ENCODE results near the gene PPP3R1.

PPP3R1 gene

DNA sequence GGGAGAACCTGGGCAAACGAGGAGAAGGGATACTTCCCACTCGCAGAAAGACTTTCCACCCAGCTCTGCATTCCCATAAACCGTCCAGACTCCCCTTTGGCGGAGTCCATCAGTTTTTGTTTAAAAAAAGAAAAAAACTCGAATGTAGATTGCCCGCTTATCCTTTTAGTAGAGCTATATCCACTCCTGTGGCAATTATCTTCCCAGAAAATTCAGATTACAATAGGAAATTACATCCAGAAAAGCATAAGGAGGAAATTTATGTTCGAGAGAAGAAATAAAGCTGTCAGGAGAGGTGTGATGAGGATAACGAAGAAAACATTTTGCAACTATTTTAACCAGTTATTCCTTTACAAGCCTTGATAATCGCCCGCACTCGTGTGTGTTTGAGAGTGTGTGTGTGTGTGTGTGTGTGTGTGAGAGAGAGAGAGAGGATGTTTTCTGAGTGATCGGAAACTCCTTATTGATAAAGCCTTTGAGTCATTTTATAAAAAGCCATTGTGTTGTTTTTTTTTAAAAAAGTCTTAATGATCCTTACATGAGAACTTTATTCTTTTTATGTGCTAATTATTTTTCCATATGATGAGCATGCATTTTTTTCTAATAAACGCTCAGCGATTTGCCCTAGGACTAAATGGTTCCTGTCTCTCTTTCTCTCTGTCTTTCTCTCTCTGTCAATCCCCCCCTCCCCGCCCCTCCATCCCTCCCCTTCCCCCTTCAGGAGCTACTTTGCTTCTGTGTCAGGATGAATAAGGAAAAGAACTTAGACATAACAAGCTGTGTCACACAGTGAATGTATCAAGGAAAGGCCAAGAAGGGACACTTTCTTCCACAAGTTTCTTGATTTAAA lies 1.1 kb upstream of the PPP3R1 start:
- DNase-seq = peak; percentile 59

GRCh38 chr2:68251855-68252399 lies 405 bp downstream of the PPP3R1 start:
- no peak for DNase-seq

- peak; percentile 69 for DNase-seq
Measured at GRCh38 chr2:68251187-68251854, 1.0 kb downstream of the PPP3R1 start.

DNA sequence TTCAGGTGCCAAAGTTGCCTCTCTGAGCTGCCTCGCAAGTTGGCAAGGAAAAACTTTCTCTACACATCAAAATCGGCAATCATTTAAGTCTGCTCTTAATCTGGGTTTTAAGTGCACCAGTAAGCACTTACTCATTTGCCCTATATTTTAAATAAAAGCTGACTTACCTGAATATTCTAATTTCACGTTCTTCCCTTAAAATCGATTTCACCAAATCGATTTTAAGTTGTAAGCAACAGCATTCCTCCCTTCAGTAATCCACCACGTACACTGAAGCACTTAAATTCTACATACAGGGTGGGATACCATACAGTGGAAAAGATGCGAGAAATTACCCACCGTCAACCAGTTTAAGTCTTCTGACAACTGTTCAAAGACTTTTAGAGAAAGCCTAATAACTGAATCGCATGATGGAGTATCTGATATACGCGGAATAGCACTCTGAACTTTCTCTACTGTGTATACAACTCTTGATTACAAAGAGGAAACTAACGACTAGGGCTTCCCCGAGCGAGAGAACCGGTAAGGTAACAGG lies 1.6 kb downstream of the PPP3R1 start:
- no peak for DNase-seq

GRCh38 chr2:68250196-68250595 lies 2.1 kb downstream of the PPP3R1 start:
- peak; percentile 8 for DNase-seq

- DNase-seq = no peak
Measured at GRCh38 chr2:68248806-68249205, 3.5 kb downstream of the PPP3R1 start.

DNA sequence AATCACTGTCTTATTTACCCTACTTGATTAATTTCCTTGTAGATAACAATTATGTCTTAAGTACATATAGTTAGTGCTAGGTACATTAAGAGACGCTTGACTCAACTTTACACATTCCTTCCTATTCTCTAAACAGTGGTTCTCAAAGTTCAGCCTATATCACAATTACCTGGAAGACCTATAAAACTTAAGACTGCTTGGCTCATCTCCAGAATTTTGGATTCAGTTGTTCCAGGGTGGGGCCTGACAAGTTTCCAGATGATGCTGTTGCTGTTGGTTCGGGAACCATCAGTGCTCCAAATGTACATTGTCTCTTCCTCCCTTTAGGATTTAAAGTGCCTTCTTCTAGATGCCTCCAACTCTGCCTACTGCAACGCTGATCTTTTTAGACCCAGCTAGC lies 4.0 kb downstream of the PPP3R1 start:
- DNase-seq = no peak

DNA sequence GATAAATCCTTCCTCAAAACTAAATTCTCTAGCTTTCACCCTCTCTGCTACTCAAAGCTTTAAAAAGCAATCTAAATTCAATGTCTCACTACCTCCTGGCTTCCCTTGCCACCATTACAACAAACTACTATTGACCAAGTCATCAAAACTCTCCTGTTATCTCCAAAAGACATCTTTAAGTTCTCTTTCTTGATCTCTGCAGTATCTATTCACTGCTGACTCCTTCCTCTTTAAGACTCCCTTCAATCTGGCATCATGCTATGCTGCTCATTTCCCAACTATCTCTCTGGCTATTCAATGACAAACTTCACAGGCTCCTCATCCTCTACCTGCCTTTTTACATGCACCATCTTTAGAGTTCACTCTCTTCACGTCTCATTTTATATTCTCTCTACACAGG lies 5.9 kb downstream of the PPP3R1 start:
- no peak for DNase-seq

DNA sequence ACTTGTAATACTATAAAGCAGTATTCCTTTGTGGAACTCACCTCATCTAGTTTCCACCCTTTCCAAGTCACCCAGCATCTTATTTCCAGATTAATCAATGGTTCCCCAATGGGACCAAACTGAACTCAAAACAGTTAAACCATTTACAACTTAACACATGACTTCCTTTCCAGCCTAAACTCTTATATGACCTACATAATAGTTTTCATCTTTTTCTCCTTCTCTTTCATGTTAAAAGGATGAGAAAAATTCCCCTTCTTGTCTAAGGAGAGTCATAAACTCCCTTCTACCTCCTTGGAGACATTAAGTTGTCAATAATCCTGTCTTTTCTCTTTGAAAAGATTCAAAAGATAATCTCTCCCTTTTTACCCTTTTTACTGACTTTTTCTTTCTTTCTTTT lies 6.7 kb downstream of the PPP3R1 start:
- DNase-seq = no peak

- no peak for DNase-seq
Measured at GRCh38 chr2:68245066-68245465, 7.3 kb downstream of the PPP3R1 start.

DNA sequence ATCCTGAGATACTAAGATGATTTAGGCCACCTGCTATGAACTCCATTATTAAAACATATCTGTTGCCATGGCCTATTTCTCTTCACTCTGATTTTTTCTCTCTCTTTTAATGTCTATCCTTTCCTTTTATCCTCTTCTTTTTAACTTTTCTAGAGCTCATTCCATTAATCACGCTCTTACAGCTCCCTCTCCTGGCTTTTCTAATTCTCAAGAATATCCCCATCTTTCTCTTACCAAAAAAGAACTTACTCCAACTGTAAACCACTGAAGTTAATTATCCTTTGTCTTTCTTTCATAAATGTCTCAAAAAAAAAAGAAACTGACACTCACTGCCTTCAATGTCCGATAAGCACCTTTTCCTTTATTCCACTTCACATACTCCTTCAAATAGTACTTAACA lies 7.9 kb downstream of the PPP3R1 start:
- no peak for DNase-seq

- DNase-seq = no peak
Measured at GRCh38 chr2:68241732-68242131, 10.6 kb downstream of the PPP3R1 start.

DNA sequence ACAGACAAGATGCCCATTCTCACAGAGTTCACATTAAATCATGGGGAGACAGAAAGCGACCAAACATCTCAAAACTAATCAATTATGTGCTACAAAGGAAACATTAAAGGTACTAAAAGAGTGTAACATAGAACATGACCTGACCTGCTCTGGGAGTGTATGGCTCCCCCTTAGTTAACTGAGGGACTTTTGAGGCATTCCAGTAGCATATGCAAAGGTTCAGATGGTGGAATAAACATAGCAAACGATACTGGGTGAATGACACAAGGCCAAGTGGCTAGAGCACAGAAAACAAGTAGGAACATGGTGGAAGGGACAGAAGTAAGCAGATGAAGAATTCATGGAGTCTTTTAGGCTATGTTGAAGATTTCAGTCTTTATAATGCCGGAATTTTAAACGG lies 11.9 kb downstream of the PPP3R1 start:
- no peak for DNase-seq

GRCh38 chr2:68238955-68239822 lies 13.1 kb downstream of the PPP3R1 start:
- DNase-seq = no peak

DNA sequence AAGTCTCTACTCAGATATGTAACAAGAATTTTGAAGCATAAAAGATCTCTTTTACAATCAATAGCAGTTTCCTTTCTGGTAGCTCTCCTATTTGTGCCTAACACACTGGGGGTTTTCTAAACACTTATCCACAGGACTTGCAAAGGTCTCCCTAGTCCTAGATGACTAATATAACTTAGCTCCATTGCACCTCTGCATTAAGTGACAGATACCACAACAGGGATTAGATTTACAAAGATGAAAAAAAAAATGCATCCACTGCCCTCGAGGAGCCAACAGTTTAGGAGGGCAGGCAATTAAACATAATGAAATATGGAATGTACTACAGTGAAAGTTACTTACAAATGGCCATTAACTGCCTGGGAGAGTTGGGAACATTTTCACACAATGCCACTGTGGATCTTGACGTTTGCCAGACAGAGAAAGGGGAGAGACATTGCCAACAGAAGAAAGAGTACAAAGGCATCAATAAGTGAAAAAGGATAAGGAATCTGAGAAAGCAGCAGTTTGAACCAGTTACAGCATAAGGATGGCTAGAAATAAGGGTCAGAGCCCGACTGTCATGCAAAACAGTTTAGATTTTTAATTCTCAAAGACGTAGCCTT lies 14.3 kb downstream of the PPP3R1 start:
- DNase-seq = no peak

GRCh38 chr2:68237404-68237803 lies 14.9 kb downstream of the PPP3R1 start:
- no peak for DNase-seq

- no peak for DNase-seq
Measured at GRCh38 chr2:68236876-68237275, 15.5 kb downstream of the PPP3R1 start.

DNA sequence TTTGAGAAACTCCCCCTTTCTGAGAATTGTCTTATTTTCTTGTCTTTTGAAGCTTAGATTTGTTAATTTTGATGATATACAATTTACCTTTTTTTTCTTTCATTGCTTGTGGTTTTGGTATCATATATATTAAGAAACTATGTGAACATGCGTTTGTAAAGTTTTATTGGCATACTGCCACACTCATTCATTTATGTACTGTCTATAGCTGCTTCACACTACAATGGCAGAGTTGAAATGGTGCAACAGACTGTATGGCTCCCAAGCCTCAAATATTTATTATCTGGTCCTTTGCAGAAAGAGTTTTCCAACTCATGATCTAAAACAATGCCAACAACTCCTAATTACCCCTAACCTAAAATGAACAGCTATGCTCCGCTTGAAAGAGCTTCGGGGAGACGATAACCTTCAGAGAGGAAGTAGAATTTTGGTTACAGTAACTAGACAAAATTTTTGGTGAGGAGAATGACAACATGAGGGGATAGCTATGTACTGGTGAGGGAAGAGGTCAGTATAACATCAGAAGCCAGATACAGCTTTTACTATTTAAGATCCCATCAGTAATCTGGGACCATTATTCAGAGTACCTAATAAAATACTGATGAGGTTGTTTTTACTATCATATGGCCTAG lies 16.1 kb downstream of the PPP3R1 start:
- DNase-seq = no peak

GRCh38 chr2:68235090-68235489 lies 17.2 kb downstream of the PPP3R1 start:
- no peak for DNase-seq

DNA sequence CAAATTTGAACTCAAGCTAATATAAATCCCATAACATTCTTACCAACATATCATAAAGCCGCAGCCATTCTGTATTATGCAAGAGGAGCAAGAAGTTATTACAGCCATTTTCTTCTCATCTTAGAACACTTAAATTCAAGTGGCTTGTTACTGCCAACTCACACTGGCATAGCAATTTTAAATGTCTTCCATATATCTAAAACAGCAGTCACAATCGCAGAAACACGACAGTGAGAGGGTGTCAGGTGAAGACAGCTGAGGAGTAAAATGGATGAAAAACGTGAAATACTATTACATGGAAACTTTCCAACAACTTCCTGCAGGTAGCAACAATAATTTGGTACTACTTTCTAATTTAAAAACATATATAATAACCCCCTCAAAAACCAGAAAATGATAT lies 17.9 kb downstream of the PPP3R1 start:
- DNase-seq = no peak

GRCh38 chr2:68231061-68231372 lies 21.3 kb downstream of the PPP3R1 start:
- DNase-seq = no peak
